ENCODE results near the gene RHBDL3.
A peak's percentile ranks its signal among the peaks of the same experiment; 100 is the strongest.
"Not testable (repeated sequence)": the region's sequence is repeated elsewhere in the genome, so short reads cannot be mapped to it uniquely, and the experiment has no call there.

RHBDL3 gene, protein sequence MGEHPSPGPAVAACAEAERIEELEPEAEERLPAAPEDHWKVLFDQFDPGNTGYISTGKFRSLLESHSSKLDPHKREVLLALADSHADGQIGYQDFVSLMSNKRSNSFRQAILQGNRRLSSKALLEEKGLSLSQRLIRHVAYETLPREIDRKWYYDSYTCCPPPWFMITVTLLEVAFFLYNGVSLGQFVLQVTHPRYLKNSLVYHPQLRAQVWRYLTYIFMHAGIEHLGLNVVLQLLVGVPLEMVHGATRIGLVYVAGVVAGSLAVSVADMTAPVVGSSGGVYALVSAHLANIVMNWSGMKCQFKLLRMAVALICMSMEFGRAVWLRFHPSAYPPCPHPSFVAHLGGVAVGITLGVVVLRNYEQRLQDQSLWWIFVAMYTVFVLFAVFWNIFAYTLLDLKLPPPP

DNA sequence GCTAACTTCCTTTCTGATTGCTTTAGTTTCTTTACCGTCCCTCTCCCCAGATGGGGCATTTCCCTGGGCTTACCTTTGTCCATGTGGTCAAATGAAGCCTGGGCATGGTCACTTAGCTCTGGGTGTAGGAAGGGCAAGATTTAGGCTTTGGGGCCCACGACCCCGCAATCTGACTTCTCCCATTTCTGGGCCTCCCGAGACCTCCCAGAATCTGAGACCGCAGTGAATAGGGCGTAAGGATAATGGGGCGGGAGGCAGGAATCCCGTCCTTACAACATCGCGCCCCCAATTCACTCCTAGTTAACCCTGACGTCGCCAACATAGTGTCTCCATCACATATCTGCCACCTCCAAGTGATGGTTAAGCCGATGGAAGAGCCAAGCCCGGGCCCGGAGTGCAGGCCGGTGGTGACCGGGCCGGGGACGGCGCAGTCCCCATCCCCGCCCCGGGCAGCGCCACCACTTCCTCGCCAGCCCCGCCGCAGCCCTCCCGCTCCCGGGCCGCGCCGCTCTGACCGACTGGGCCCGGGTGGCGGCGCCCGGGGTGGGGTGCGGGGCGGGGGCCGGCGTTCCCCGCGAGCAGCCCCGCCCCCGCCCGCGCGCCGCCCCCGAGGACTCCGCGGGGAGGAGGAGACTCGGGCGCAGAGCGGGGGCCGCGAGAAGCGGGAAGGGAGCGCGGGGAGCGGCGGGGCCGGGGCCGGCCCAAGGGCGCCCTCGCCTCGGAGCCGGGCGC is at the start of gene RHBDL3:
TSS of gene RHBDL3 (plus strand) at position 641 of the 732 bp plus-strand sequence. CDS start 358 bp downstream, outside the sequence.
- DNase-seq = peak; percentile 32

DNA sequence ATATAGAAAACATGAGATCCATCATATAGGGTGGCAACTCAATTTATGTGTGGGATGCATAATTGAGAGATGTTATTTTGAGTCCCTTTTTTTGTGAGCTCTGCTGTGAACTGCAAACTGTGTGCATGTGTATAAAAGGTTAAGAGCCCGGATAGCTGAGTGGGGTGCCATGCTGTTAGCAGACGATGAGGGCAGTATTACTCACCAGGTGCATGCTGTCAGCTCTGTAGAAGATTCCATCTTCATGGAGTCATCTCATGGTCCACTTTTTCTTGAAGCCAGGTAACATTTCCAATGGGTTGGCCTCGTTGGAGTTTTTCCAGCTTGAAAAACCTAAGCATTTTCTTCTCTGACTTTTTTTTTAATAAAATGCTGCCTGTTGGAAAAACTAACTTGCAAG is 43.0 kb upstream of the RHBDL3 start:
- DNase-seq = no peak

DNA sequence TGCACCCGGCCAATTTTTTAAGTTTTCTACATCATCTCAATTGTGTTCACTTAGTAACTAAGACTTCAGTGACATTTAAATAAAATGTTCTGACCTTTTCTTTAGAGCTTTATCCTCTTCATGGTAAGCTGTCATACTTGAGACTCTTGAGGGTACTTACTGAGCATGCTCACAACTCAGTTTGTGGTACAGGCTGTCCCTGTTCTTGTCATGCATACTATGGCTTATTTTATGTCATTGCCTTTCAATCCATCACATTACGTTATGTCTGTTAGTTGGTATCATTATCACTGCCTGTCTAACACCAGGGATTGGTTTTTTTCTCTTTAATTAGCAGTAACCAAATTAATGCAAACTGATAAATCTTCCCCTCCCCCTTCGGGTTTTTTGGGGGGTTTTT is 41.9 kb upstream of the RHBDL3 start:
- no peak for DNase-seq

DNA sequence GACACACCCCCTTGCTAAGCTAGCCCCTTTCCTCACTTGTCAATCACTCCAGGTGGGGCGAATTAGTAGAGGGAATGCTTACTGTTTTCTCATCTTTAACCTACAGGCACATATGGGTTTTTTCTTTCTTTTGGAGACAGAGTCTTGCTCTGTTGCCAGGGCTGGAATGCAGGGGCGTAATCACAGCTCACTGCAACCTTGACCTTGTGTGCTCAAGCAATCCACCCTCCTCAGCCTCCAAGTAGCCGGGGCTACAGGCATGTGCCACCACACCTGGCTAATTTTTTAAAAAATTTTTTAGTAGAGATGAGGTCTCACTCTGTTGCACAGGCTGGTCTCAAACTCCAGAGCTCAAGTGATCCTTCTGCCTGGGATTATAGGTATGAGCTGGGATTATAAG is 38.7 kb upstream of the RHBDL3 start:
- DNase-seq = no peak

DNA sequence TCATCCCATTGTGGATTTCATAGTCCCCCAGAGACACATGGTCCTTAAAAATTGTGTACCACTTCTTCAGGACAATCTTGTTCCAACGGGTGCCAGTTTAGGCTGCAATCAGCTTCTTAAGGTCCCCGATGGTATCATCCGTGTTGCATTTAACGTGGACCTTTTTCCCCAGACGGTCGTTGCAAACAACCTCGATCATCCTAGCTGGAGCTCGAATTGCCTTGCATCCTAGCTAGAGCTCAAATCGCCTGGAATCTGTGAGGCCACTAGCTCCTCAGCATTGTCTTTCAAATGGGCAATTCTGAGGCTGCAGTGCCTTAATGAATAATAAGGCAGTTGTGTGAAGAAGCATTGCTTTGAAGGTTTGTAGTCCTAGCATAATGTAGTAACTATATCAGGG is 37.7 kb upstream of the RHBDL3 start:
- no peak for DNase-seq

DNA sequence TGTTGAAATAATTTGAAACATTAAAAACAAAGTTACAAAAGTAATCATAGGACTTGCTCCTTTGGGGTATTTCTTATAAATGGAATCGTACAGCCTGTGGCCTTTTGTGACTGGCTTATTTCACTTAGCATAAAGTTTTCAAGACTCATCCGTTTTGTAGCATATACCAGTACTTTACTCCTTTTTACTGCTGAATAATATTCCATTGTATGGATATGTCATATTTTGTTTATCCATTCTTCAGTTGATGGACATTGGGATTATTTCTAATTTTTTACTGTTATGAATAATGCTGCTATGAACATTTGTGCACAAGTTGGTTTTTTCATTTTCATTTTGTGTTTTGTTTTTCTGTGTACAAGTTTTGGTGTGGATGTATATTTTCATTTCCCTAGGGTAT is 30.0 kb upstream of the RHBDL3 start:
- DNase-seq = no peak

DNA sequence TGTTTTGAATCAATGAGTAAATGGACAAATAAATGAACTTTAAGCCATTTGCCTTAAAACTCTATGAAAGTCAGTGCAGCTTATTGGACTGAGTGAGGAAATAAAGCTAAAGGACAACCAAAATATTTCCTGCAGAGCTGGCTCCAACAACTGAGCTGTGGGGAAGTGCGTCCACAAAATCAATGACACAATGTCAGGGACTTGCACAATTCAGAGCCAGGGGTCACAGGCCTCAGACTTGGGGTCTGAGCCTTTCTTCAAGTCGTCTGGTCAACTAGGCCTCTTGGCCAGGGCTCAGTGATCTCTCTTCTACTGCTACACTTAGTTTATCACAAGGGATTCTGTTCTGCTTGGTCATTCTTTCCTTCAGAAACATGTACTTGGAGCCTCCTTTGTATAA is 26.2 kb upstream of the RHBDL3 start:
- DNase-seq = no peak

DNA sequence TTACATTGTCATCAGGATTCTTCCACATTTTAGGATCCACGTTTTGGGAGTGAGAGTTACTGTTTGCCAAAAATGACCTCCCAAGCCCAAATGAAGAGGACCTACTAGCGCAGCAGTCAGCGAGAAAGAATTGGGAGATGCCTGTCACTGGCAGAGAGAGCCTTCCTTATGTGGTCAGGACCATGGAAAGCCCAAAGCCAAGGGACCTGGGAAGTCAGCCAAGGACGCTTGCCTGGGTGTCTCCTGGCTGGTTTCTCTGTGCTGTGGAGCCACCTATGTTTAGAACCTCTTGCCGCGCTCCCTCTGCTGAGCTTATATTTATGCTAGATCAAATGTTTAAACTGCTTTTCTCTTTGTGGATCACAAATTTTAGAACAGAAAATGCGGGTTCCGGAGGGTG is 24.9 kb upstream of the RHBDL3 start:
- DNase-seq = no peak

DNA sequence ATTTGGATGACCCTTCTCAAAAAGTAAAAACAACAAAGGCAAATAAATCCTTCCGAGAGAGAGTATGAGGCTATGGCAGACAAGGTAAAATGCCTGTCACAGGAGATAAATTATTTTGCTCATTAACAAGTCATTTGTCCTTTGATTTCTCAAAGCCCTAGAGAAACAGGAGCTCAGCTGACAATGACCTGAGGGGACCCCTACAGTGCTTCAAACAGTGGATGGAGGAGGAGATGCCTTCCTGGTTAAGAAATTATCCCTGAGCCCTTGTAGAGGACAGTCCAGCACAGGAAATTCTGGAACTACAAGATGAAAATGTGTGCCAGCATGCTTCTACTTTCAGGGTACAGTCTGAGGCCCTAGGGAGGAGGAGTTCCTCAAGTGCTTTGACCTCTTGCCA is 24.0 kb upstream of the RHBDL3 start:
- DNase-seq = no peak

DNA sequence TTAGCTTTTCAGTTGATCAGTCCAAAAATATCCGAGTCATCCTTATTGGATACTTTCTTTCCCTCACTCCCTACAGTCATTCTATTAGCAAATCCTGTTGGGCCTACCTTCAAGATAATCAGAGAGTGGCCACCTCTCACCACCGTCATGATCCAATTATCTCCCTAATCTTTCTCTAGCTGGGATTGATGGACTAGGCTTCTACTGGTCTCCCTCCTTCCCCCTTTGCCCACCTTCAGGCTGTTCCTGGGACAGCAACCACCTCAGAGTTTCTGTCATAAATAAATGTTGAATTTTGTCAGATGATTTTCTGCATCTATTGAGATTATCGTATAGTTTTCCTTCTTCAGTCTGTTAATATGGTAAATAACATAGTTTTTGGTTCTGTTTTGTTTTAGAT is 16.2 kb upstream of the RHBDL3 start:
- DNase-seq = no peak

DNA sequence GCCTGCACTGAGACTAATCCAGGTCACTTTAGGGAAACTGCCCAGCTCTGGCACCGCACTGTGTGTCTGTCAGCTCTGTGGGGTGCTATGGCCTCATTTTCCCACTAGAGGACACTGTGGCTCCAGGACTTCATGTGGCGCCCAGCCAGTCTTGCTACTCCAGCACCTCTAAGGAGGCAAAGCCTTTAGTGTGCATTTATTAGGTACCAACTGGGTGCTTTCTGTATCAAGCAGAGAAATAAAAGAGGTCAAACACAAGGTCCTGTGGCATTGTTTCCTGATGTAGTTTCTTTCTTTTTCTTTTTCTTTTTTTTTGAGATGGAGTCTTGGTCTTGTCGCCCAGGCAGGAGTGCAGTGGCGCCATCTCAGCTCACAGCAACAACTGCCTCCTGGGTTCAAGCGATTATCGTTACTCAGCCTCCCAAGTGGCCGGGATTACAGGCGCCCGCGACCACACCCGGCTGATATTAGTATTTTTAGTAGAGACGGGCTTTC is 12.5 kb upstream of the RHBDL3 start:
- DNase-seq = peak; percentile 60

DNA sequence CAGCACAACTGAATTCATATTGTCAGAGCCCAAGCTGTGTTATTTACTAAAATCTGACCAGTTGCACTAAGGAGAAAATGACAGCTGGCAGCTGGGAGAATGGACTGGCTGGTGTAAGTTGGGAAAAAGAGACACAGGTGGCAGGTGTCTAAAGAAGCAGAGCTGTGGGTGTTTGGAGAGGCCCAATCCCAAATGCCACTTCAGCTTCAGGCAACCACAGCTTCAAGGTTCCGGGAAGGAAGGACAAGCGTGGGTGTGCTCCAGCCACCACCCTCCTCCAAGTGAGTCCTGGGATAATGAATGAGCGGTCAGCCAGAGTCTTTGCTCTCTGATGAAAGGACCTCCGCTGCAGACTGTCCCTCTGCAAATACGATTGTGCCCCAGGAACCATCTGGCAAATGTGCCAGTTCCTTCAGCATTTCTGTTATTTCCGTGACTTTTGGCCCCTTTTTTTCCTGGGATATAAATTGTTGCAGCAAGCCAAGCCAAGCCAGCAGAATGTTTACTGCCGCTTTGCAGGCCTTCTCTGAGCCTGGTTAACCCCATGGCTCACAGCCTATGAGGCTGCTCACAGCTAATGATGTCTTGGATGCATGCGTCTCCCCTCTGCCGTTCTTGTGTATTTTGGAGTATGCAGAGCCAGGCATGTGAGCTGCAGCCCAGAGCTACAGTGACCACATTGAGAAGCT is 9.5 kb upstream of the RHBDL3 start:
- no peak for DNase-seq

DNA sequence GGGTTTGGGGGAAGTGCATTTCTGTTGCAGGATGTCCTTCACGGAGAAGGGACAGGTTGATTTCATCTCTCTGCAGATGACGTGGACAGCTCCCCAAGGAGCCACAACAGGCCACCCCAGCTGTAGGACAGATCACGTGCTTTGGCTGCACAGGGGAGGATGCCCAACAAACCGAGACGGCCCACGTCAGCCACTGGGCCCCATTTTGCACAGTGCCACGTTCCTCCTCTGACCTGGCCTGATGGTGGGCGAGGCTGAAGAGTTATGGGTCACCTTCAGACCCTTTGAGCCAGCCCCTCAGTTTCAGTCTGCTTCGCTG is 9.0 kb upstream of the RHBDL3 start:
- no peak for DNase-seq

DNA sequence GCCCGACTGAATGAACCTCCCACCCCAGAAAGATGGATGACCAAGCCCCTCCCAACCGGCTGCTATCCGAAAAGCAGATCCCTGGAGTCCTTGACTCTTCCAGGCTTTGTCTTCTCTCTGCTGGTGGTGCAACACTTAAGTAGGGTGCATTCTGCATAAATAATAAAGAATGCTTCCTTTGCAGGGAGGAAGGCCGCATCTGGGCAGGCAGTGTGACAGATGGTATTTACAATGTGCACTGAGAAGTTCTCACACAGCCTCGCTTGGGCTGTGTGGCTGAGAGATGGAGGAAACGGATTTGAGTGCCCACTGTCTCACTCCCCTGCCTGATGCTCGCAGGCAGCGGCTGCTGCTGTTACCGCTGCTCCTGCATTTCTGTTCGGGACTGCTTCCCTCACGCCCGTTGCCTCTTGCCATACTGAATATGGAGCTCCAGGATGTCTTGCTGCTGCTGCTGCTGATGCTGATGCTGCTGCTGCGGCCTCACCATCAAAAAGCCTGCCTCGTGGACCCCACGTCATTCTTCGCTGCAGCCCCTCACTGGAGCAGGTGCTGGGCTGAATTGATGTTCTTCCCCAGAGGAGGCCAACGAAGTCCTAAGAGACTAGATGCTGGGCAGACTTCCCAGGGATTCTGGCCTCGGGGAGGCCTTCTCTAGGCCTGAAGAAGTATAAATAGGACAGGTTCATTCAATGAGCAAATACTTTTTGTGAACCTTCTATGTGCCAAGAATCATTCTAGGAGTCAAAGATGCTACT is 7.1 kb upstream of the RHBDL3 start:
- no peak for DNase-seq

DNA sequence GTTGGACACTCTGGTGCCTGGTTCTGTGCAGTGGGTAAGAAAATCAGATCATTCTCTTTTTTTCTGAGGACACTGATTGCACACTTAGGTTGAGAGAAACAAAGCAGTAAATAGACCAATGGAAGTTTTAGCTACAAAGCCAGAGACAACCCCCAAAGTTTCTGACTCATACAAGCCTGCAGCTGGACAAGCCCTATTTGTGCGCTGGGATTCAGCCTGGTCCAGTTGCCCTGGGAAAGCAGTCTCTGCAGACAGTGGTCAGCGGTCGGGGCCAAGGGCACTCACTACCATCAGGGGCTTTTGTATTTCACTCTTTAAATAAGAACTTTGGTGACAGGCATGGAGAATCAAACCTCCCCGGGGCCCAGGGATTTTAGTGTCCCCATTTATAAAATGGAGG is 6.0 kb upstream of the RHBDL3 start:
- DNase-seq = no peak

DNA sequence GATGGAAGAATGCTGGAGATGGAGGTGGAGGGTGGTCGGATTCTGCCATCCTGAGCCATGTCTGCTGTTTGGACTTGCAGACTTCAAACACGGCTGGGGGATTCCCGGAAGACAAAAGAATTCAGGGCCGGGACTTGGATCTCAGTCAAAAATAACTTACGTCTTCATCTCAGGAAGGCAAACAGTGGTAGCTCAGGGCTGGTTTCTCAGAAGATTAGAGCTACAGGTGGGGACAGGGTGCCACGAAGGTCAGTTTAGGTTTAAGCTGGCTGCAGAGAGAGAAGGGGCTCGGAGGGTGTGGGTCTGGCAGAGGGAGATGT is 4.3 kb upstream of the RHBDL3 start:
- no peak for DNase-seq

DNA sequence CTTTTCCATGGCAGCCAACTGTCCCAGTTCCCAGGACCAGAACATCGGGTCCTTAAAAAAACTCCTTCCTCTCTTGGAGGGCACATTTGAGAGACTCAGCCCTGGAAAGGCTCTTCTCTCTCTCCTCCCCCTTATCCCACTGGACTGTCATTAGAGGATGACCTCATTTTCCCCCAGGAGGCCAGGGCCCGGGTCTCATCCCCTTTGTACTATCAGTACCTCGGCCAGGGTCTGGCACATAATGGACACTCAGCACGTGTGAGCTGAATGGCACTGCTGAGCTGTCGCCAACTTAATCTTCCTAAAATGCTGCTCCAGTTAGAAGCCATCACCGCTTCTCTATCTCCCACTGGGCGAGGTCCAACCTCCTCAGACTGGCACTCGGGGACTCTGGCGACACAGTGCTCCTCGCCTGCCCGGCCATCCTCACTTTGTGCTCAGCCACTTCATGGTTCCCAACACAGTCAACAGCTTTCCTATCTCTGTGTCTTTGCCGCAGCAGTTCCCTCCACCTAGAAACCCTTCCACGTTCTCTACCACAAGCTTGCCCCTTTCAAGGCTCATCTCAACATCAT is 3.6 kb upstream of the RHBDL3 start:
- DNase-seq = no peak

DNA sequence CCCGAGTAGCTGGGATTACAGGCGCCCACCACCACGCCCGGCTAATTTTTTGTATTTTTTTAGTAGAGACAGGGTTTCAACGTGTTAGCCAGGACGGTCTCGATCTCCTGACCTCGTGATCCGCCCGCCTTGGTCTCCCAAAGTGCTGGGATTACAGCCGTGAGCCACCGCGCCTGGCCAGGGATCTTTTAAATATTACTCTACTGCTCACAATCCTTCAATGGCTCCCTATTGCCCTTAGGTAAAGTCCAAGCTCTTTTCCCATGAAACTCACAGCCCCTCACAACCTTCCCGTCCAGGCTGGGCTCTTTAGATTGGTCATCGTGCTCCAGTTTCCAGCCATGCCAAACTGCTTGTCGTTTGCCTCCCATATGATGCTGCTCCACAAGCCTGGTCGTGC is 2.1 kb upstream of the RHBDL3 start:
- DNase-seq = not testable (repeated sequence)

DNA sequence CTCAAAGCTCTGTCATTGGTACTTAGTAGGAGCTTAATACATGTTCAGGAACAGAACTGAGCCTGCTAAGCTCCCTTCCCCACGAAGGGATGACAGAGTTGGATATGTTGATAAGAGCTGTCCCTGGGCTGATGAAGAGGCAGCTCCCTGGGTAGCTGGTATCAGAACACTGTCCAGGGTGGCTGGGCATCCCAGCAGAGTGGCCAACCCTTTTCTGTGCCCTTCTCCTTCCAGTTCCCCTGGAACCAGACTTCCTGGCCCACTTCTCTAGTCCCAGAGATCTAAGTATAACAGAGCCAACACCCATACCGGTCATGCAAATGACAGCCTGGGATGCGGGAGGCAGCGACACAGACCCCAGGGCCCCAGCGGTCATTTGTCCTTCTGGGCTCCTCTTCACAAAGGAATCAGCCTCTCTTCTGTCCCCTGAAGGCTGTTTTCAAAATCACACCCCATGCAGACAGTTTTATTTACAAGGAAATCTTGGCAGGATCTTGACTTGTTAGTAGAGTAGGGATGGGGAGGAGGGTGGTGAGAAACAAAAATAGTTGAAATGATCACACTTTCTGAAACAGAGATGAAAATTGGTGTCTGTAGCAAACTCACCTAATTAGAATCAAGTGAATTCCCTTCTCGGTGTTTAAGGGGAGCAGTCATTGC is 1.4 kb upstream of the RHBDL3 start:
- no peak for DNase-seq

DNA sequence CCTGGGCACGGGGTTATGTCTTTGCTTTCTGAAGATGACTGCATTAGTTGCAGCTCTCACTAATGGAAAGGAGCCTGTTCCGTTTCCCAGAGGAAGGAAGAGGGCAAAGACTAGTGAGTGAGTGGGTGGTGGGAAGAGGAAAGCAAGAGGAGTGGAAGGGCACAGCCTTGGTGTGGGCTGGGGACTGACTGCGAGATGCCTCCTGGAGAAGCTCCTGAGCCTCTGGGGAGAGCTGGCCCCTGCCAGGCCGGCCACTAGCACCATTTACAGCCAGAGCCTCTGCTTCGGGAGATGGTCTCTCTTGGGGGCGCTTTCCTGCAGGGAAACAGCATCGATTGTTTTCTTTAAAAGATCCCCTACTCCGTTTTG is 825 bp upstream of the RHBDL3 start:
- DNase-seq = no peak

DNA sequence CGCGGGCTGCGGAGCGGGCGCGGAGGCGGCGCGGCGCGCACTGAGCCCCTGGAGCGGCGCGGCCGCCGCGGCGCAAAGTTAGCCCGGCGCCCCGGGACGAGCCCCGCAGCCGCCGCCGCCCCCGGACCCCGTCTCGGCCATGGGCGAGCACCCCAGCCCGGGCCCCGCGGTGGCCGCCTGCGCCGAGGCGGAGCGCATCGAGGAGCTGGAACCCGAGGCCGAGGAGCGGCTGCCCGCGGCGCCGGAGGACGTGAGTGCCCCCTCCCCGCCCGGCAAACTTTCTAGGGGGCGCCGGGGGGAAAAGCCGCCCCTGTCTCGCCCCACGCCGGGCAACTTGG is 388 bp downstream of the RHBDL3 start:
- no peak for DNase-seq
